ENCODE measurements around the gene NF1.

The NF1 gene

DNA sequence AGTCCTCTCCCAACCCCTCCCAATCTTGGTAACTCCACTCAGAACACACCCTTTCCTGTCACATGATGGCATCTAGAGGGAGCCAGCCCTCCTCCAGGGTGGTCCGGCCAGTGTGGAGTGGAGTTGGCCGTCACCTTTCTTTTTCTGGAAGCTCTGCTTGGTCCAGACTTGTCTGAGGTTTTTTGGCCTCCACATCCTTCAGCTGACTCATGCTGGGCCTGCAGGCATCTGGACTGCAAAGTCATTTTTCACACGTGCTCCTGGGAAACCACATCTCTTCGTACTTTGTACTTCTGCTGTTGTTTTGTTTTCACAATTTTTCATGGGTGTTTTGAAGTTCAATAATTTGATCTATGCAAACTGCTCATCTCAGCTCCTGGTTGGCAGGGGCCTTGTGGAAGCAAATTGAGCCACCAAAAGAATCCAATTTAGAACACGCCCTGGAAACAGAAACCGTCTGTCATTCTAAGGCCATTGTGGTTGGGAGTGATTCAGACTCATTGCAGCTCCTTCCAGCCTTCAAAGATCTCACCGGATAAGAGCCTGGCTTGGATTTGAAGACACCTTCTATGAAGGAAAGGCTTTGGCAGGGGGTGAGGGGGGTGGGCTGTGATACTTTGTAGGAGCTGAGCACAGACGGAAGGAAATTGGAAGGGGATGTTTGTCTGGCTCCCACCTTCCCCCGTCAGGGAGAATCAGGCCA is 42.4 kb upstream of the NF1 start:
- TF ChIP-seq MYC (IDR thresholded peaks at IDR 0.05; ENCODE audit: low read depth, low read length) (peak; percentile 48; the same call in 1 of the 2 replicates), POLR2A (IDR thresholded peaks at IDR 0.05; ENCODE audit: extremely low read depth, insufficient read length) (no peak)
- TF ChIP-seq, protein P1, sequence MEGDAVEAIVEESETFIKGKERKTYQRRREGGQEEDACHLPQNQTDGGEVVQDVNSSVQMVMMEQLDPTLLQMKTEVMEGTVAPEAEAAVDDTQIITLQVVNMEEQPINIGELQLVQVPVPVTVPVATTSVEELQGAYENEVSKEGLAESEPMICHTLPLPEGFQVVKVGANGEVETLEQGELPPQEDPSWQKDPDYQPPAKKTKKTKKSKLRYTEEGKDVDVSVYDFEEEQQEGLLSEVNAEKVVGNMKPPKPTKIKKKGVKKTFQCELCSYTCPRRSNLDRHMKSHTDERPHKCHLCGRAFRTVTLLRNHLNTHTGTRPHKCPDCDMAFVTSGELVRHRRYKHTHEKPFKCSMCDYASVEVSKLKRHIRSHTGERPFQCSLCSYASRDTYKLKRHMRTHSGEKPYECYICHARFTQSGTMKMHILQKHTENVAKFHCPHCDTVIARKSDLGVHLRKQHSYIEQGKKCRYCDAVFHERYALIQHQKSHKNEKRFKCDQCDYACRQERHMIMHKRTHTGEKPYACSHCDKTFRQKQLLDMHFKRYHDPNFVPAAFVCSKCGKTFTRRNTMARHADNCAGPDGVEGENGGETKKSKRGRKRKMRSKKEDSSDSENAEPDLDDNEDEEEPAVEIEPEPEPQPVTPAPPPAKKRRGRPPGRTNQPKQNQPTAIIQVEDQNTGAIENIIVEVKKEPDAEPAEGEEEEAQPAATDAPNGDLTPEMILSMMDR (IDR thresholded peaks at IDR 0.05; ENCODE audit: low read depth, low read length) = no peak
- TF ChIP-seq, protein P2, sequence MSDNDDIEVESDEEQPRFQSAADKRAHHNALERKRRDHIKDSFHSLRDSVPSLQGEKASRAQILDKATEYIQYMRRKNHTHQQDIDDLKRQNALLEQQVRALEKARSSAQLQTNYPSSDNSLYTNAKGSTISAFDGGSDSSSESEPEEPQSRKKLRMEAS (IDR thresholded peaks at IDR 0.05; ENCODE audit: low read depth, low read length) = peak; percentile 90
- H3K4me3 ChIP-seq (ENCODE audit: low read depth, low read length) = no peak overlapping the region
- DNase-seq (ENCODE audit: low read depth) = peak; percentile 79

DNA sequence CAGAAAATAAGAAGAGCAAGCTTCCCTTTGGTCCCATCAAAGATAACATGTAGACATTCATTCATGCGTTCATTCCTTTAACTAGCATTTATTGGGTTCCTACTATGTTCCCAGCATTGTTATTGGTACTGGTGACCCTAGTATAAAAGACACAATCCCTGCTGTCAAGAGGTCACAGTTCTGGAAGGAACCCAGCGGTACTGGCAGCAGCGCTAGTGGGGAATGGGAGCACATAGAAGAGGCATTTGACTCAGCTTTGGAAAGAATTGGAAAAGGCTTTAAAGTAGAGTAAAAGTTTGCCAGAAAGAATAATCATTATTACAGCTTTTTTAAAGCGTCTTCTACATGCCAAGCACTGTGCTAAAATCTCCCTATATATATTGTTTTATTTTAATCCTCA is 41.7 kb upstream of the NF1 start:
- DNase-seq (ENCODE audit: low read depth) = no peak
- no peak for TF ChIP-seq MYC (IDR thresholded peaks at IDR 0.05; ENCODE audit: low read depth, low read length)
- TF ChIP-seq, protein P2 (IDR thresholded peaks at IDR 0.05; ENCODE audit: low read depth, low read length) = no peak
- TF ChIP-seq, protein P1 (IDR thresholded peaks at IDR 0.05; ENCODE audit: low read depth, low read length) = no peak
- H3K4me3 ChIP-seq (ENCODE audit: low read depth, low read length) = no peak overlapping the region

DNA sequence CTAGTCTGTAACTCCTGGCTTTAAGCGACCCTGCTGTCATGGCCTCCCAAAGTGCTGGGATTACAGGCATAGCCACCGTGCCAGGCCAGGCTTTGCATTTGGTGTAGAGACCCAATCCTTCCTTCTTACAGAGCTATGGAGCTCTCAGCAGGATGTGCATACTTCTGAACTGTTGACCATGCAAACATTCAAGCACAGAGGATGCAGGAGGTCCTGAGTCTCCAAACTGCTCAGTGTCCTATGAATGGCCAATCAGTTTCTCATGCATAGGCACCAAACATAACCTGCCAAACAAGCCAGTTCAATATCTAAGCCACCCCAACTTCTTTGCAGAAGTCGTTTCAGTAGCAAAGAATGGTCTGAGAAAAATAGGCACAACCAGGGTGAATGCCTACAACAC is 40.0 kb upstream of the NF1 start:
- TF ChIP-seq, protein P1 (IDR thresholded peaks at IDR 0.05; ENCODE audit: low read depth, low read length) = no peak
- TF ChIP-seq MYC (IDR thresholded peaks at IDR 0.05; ENCODE audit: low read depth, low read length) (no peak), POLR2A (IDR thresholded peaks at IDR 0.05; ENCODE audit: extremely low read depth, insufficient read length) (no peak)
- TF ChIP-seq, protein P2 (IDR thresholded peaks at IDR 0.05; ENCODE audit: low read depth, low read length) = no peak
- DNase-seq (ENCODE audit: low read depth) = no peak
- H3K4me3 ChIP-seq (ENCODE audit: low read depth, low read length) = no peak overlapping the region

DNA sequence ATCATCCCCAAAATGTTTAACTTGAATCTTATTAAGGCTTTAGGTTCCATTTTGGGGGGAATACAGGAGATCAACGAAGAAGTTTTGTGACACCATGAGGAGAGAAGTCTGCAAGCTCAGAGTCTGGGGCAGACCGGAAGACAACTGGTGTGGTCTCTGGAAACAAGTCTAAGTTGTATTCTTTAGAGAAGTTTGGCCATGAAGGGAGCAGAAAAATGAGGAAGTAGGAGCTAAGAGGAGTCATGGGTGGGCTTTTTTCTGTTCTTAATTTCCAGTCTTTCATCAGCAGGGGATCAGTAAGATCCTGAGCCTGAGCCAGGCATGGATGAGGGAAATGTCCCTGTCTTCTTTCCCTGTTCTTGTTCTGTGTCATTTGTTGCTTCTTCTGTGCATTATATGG is 35.8 kb upstream of the NF1 start:
- no peak overlapping the region for H3K4me3 ChIP-seq (ENCODE audit: low read depth, low read length)
- TF ChIP-seq, protein P2 (IDR thresholded peaks at IDR 0.05; ENCODE audit: low read depth, low read length) = no peak
- no peak for TF ChIP-seq MYC (IDR thresholded peaks at IDR 0.05; ENCODE audit: low read depth, low read length)
- TF ChIP-seq POLR2A (IDR thresholded peaks at IDR 0.05; ENCODE audit: extremely low read depth, insufficient read length) = no peak
- TF ChIP-seq, protein P1 (IDR thresholded peaks at IDR 0.05; ENCODE audit: low read depth, low read length) = no peak
- peak; percentile 75 for DNase-seq (ENCODE audit: low read depth)

- peak; percentile 14 for DNase-seq (ENCODE audit: low read depth)
- H3K4me3 ChIP-seq (ENCODE audit: low read depth, low read length) = no peak overlapping the region
- TF ChIP-seq, protein P2 (IDR thresholded peaks at IDR 0.05; ENCODE audit: low read depth, low read length) = no peak
- TF ChIP-seq, protein P1 (IDR thresholded peaks at IDR 0.05; ENCODE audit: low read depth, low read length) = no peak
- TF ChIP-seq MYC (IDR thresholded peaks at IDR 0.05; ENCODE audit: low read depth, low read length) = no peak
- TF ChIP-seq POLR2A (IDR thresholded peaks at IDR 0.05; ENCODE audit: extremely low read depth, insufficient read length) = no peak
Observed at GRCh38 chr17:31060791-31061550, 33.8 kb upstream of the NF1 start.

Data from NB4 (cell line).